ENCODE measurements around the gene MICALL1. TPM values are rescaled to one million over a fixed set of nuclear protein-coding genes. Genes with fewer than 3 reads are reported as not detected.
"Not testable (repeated sequence)": the region's sequence is repeated elsewhere in the genome, so short reads cannot be mapped to it uniquely, and the experiment has no call there.

MICALL1 gene
- total and polyA plus RNA-seq, 2 donors from 2014 or later = 9.6 to 30.9 TPM

DNA sequence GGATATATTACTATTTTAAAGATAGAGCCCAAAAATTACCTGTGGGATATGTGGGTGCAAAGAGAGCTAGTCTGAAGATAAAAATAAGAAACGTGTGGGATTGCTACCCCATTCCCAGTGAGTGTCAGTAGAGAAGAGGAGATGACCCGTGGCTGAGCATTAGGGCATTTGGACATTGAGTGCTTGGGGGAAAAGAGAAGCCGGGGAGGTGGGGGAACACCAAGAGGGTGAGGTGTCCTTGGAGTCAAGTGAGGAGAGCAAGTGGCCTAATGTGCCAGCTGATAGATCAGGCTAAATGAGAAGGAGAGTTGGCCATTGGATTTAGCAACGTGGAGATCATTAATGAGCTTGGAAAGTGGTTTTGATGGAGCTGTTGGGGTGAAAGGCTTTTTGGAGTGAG, 48.6 kb downstream of the MICALL1 start:
- DNase-seq = no peak
- Histone ChIP-seq H3K27me3 (ENCODE audit: control insufficient read depth, insufficient read depth, low read length) (no peaks in the 10 kb centered on the region), H3K4me3 (ENCODE audit: low read length in 3 of 3) (peak overlapping the region in 2 of 3 donors; percentile 85 to 94), H3K9me3 (ENCODE audit: control insufficient read depth in 2 of 3, insufficient read depth in 1 of 3, low read length in 3 of 3) (no peaks in the 10 kb centered on the region), H3K4me1 (ENCODE audit: control insufficient read depth in 2 of 3, insufficient read depth in 2 of 3, low read depth in 1 of 3, low read length in 3 of 3) (peaks cover 0 to 11% (median 5%) of the 10 kb centered on the region in 3 donors), H3K36me3 (ENCODE audit: control insufficient read depth in 2 of 3, insufficient read depth in 3 of 3, low read length in 3 of 3) (peaks cover 2 to 25% (median 12%) of the 10 kb centered on the region in 3 donors), H3K9ac (ENCODE audit: low read length in 3 of 3) (no peak overlapping the region), H3K27ac (ENCODE audit: low read depth in 2 of 2, low read length in 2 of 2) (no peak overlapping the region)
- FAIRE-seq = no peak
- TF ChIP-seq, protein P1, sequence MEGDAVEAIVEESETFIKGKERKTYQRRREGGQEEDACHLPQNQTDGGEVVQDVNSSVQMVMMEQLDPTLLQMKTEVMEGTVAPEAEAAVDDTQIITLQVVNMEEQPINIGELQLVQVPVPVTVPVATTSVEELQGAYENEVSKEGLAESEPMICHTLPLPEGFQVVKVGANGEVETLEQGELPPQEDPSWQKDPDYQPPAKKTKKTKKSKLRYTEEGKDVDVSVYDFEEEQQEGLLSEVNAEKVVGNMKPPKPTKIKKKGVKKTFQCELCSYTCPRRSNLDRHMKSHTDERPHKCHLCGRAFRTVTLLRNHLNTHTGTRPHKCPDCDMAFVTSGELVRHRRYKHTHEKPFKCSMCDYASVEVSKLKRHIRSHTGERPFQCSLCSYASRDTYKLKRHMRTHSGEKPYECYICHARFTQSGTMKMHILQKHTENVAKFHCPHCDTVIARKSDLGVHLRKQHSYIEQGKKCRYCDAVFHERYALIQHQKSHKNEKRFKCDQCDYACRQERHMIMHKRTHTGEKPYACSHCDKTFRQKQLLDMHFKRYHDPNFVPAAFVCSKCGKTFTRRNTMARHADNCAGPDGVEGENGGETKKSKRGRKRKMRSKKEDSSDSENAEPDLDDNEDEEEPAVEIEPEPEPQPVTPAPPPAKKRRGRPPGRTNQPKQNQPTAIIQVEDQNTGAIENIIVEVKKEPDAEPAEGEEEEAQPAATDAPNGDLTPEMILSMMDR (IDR thresholded peaks at IDR 0.05; ENCODE audit: borderline replicate concordance, extremely low read depth, insufficient read depth) = no peak
- intact Hi-C loops (cut with DNase I) = no loop called here

DNA sequence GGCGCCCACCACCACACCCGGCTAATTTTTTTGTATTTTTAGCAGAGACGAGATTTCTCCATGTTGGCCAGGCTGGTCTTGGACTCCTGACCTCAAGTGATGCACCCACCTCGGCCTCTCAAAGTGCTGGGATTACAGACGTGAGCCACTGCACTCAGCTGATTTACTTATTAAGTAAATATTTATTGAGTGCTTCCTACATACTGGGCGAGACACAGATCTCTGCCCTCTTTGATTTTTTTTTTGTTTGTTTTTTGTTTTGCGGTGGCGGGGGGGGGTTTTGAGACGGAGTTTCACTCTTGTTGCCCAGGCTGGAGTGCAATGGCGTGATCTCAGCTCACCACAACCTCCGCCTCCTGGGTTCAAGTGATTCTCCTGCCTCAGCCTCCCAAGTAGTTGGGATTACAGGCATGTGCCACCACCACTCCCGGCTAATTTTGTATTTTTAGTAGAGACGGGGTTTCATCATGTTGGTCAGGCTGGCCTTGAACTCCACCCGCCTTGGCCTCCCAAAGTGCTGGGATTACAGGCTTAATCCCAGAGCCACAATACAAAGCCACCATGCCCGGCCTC, 49.8 kb downstream of the MICALL1 start:
- FAIRE-seq; H3K27ac ChIP-seq (ENCODE audit: low read depth in 2 of 2, low read length in 2 of 2); intact Hi-C loops (cut with DNase I); H3K9me3 ChIP-seq (ENCODE audit: control insufficient read depth in 2 of 3, insufficient read depth in 1 of 3, low read length in 3 of 3); H3K27me3 ChIP-seq (ENCODE audit: control insufficient read depth, insufficient read depth, low read length); H3K9ac ChIP-seq (ENCODE audit: low read length in 3 of 3); DNase-seq; H3K4me3 ChIP-seq (ENCODE audit: low read length in 3 of 3): not testable (repeated sequence)
- Histone ChIP-seq H3K36me3 (ENCODE audit: control insufficient read depth in 2 of 3, insufficient read depth in 3 of 3, low read length in 3 of 3) (peaks cover 2 to 25% (median 12%) of the 10 kb centered on the region in 3 donors), H3K4me1 (ENCODE audit: control insufficient read depth in 2 of 3, insufficient read depth in 2 of 3, low read depth in 1 of 3, low read length in 3 of 3) (peaks cover 0 to 11% (median 5%) of the 10 kb centered on the region in 3 donors)

DNA sequence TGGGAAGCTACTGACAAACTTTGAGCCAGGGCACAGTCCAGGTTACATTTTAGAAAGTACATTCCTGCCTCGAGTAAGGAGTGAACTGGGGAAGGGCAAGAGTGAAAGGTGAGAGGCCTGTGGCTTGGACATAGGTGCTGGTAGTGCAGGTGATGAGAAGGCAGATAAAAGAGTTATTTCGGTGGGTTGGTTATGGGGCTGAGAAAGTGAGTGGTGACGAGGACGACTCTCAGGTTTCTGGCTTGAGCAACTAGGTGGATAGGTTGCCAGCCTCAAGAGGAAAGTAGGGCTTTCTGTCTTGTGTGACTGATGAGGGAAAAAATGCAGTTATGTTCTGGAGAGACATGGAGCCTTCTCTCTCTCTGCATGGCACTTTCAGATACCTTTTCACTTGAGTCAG, 51.1 kb downstream of the MICALL1 start:
- FAIRE-seq (no peak), DNase-seq (no peak)
- Histone ChIP-seq H3K36me3 (ENCODE audit: control insufficient read depth in 2 of 3, insufficient read depth in 3 of 3, low read length in 3 of 3) (peaks cover 2 to 30% (median 20%) of the 10 kb centered on the region in 3 donors), H3K27ac (ENCODE audit: low read depth in 2 of 2, low read length in 2 of 2) (no peak overlapping the region), H3K9ac (ENCODE audit: low read length in 3 of 3) (no peak overlapping the region), H3K27me3 (ENCODE audit: control insufficient read depth, insufficient read depth, low read length) (no peaks in the 10 kb centered on the region), H3K4me1 (ENCODE audit: control insufficient read depth in 2 of 3, insufficient read depth in 2 of 3, low read depth in 1 of 3, low read length in 3 of 3) (peaks cover 0 to 11% (median 5%) of the 10 kb centered on the region in 3 donors), H3K9me3 (ENCODE audit: control insufficient read depth in 2 of 3, insufficient read depth in 1 of 3, low read length in 3 of 3) (no peaks in the 10 kb centered on the region), H3K4me3 (ENCODE audit: low read length in 3 of 3) (no peak overlapping the region)
- intact Hi-C loops (cut with DNase I) = no loop called here
- TF ChIP-seq, protein P1 (IDR thresholded peaks at IDR 0.05; ENCODE audit: borderline replicate concordance, extremely low read depth, insufficient read depth) = no peak

DNA sequence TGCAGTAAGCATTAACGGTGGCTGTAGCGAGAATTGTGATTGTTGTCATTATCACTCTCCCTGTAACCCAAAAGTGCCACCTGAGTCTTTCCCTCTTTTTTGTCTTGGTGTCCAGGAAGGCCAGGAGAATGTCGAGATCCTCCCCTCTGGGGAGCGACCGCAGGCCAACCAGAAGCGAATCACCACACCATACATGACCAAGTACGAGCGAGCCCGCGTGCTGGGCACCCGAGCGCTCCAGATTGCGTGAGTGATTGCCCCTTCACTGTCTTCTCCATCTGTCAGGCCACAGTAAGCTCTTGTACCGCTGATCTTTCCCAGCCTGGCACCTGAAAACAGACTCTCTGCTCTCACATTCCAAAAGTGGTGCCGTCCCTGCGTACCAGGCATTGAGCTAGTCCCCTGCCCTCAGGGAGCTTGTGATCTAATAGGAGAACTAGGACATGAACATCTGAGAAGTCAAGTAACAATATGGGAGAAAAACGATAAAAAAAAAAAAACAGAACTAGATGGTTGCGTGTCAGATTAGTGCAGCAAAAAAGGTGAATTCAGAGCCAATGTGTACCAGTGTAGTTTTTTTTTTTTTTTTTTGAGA, 53.2 kb downstream of the MICALL1 start:
- Histone ChIP-seq H3K36me3 (ENCODE audit: control insufficient read depth in 2 of 3, insufficient read depth in 3 of 3, low read length in 3 of 3) (peaks cover 4 to 30% (median 24%) of the 10 kb centered on the region in 3 donors), H3K4me1 (ENCODE audit: control insufficient read depth in 2 of 3, insufficient read depth in 2 of 3, low read depth in 1 of 3, low read length in 3 of 3) (peaks cover 0 to 5% (median 3%) of the 10 kb centered on the region in 3 donors), H3K4me3 (ENCODE audit: low read length in 3 of 3) (no peak overlapping the region), H3K9ac (ENCODE audit: low read length in 3 of 3) (no peak overlapping the region), H3K9me3 (ENCODE audit: control insufficient read depth in 2 of 3, insufficient read depth in 1 of 3, low read length in 3 of 3) (no peaks in the 10 kb centered on the region), H3K27ac (ENCODE audit: low read depth in 2 of 2, low read length in 2 of 2) (no peak overlapping the region), H3K27me3 (ENCODE audit: control insufficient read depth, insufficient read depth, low read length) (no peaks in the 10 kb centered on the region)
- FAIRE-seq (no peak), DNase-seq (peak in 1 of 5 donors; percentile 67)
- intact Hi-C loops (cut with DNase I) = no loop called here
- TF ChIP-seq, protein P1 (IDR thresholded peaks at IDR 0.05; ENCODE audit: borderline replicate concordance, extremely low read depth, insufficient read depth) = no peak

Measured in kidney (tissue), 14 donors.